PC-9 (cell line): ENCODE results near the gene BUB1B. TPM values are rescaled to one million over a fixed set of nuclear protein-coding genes. Genes with fewer than 3 reads are reported as not detected.

Experiments
- BruUV-seq: library from RNA; stranded (reverse); fragments of 400-500 nt; replicated peaks from 2 replicates; lab custom pipeline; 2021; lab: Mats Ljungman, UMichigan
- CTCF ChIA-PET: fragments of 300-600 bp; sonication (Branson Sonifier 250); formaldehyde crosslinking; loops from one replicate; lab custom pipeline; 2022; ENCODE audit warnings: antibody characterized with exemption; lab: Charles Lee
- POLR2A ChIA-PET: fragments of 300-600 bp; sonication (Branson Sonifier 250); formaldehyde crosslinking; loops from one replicate; lab custom pipeline; 2022; ENCODE audit warnings: antibody characterized with exemption; ENCODE audit not compliant: unreplicated experiment; lab: Charles Lee
- DNase-seq, 2 experiments: peaks; one replicate each; pipeline versions ENCODE4 v3.0.0 to v3.0.0-alpha.2; 2015 to 2022; ENCODE audit warnings: mixed read lengths in 1 of 2
- H2AFZ ChIP-seq: fragments of 200-600 bp; sonication (generic); 2 replicates; pipeline ENCODE4 v1.8.1; 2017; ENCODE audit warnings: antibody characterized with exemption
- H3F3A ChIP-seq: fragments of 200-600 bp; sonication (generic); 2 replicates; pipeline ENCODE4 v1.8.1; 2017; ENCODE audit warnings: antibody characterized with exemption, mild to moderate bottlenecking, low read depth; ENCODE audit not compliant: insufficient read depth
- H3K27ac ChIP-seq: fragments of 200-600 bp; sonication (generic); 2 replicates; pipeline ENCODE4 v1.6.1; 2016; ENCODE audit warnings: mixed run types
- H3K27me3 ChIP-seq: fragments of 200-600 bp; sonication (generic); 2 replicates; pipeline ENCODE4 v1.6.1; 2016; ENCODE audit warnings: low read depth, mixed run types; ENCODE audit not compliant: insufficient read depth
- H3K36me3 ChIP-seq: fragments of 200-600 bp; sonication (generic); 2 replicates; pipeline ENCODE4 v1.6.1; 2016; ENCODE audit warnings: low read depth, mixed run types
- H3K4me1 ChIP-seq: fragments of 200-600 bp; sonication (generic); replicated peaks from 2 replicates; pipeline ENCODE4 v1.6.1; 2016; ENCODE audit warnings: mixed run types; ENCODE audit not compliant: insufficient read depth
- H3K4me2 ChIP-seq: fragments of 200-600 bp; sonication (generic); 2 replicates; pipeline ENCODE4 v1.6.1; 2017; ENCODE audit warnings: mixed run types
- H3K4me3 ChIP-seq: fragments of 200-600 bp; sonication (generic); 2 replicates; pipeline ENCODE4 v1.6.1; 2016; ENCODE audit warnings: mixed run types
- H3K79me2 ChIP-seq: fragments of 200-600 bp; sonication (generic); 2 replicates; pipeline ENCODE4 v1.6.1; 2017; ENCODE audit warnings: low read depth, mixed run types
- H3K9me2 ChIP-seq: fragments of 200-600 bp; sonication (generic); 2 replicates; pipeline ENCODE4 v1.8.1; 2017; ENCODE audit warnings: mild to moderate bottlenecking; ENCODE audit not compliant: insufficient read depth
- H3K9me3 ChIP-seq: fragments of 200-600 bp; sonication (generic); 2 replicates; pipeline ENCODE4 v1.8.1; 2016; ENCODE audit warnings: low read depth; ENCODE audit not compliant: insufficient read depth
- H4K20me1 ChIP-seq: fragments of 200-600 bp; sonication (generic); 2 replicates; pipeline ENCODE4 v1.8.1; 2017; ENCODE audit not compliant: insufficient read depth
- CTCF ChIP-seq: fragments of 200-600 bp; sonication (generic); conservative IDR thresholded peaks from 2 replicates; pipeline ENCODE4 v1.6.1; 2017; ENCODE audit warnings: mixed run types, antibody characterized with exemption, mild to moderate bottlenecking, moderate library complexity
- EZH2 ChIP-seq: fragments of 200-600 bp; sonication (generic); IDR thresholded peaks from 2 replicates; pipeline ENCODE4 v1.8.0; 2017; ENCODE audit warnings: antibody characterized with exemption, low read depth
- intact Hi-C: fragments of 100-400 bp; cut with micrococcal nuclease; formaldehyde crosslinking; loops from one replicate; pipeline ENCODE4 v1.10.0; 2022; ENCODE audit not compliant: unreplicated experiment
- total RNA-seq: library from RNA; stranded (reverse); gene quantifications from 2 replicates; pipeline ENCODE4 v1.2.3, GENCODE V29; 2021

BUB1B gene
- total RNA-seq, 1 experiment from 2014 or later = 75.3 TPM

GRCh38 chr15:40239693-40240618 lies 79.1 kb downstream of the BUB1B start:
- no peak for DNase-seq
- Histone ChIP-seq H4K20me1 (no peaks in the 10 kb centered on the region), H3K9me2 (no peaks in the 10 kb centered on the region), H3K9me3 (no peaks in the 10 kb centered on the region), H3F3A (peaks cover 13% of the 10 kb centered on the region), H3K4me1 (peaks cover 49% of the 10 kb centered on the region), H3K79me2 (no peaks in the 10 kb centered on the region), H3K36me3 (no peaks in the 10 kb centered on the region), H2AFZ (no peak overlapping the region), H3K27me3 (no peaks in the 10 kb centered on the region), H3K27ac (no peak overlapping the region), H3K4me3 (no peak overlapping the region), H3K4me2 (peak overlapping the region; percentile 88)
- no peak for TF ChIP-seq CTCF
- no peak for TF ChIP-seq EZH2
- intact Hi-C loops = loop anchor here (2.0 kb wide), 1 partner anchor 27 kb away; no protein-coding TSS in a partner anchor
- ChIA-PET POLR2A (interaction anchor here (0.6 kb wide), 2 partner anchors 174 to 204 kb away, joined by 5 to 6 read pairs; no protein-coding TSS in a partner anchor), CTCF (interaction anchor here (0.6 to 2.3 kb wide), 4 partner anchors 22 to 34 kb away, joined by 5 to 28 read pairs (median 6); no protein-coding TSS in a partner anchor)
- no TSS peak for BruUV-seq

- Histone ChIP-seq H3K4me3 (no peak overlapping the region), H3K79me2 (no peaks in the 10 kb centered on the region), H4K20me1 (no peaks in the 10 kb centered on the region), H3K4me2 (peak overlapping the region; percentile 42), H3K4me1 (peaks cover 49% of the 10 kb centered on the region), H3K9me3 (no peaks in the 10 kb centered on the region), H3K36me3 (no peaks in the 10 kb centered on the region), H3K27me3 (no peaks in the 10 kb centered on the region), H3K27ac (no peak overlapping the region), H2AFZ (no peak overlapping the region), H3K9me2 (no peaks in the 10 kb centered on the region), H3F3A (peaks cover 19% of the 10 kb centered on the region)
- POLR2A ChIA-PET = no interaction called here
- intact Hi-C loops = no loop called here
- no TSS peak for BruUV-seq
- no peak for DNase-seq
- CTCF ChIA-PET = interaction anchor here (1.7 kb wide), 1 partner anchor 23 kb away, joined by 6 read pairs; no protein-coding TSS in a partner anchor
- TF ChIP-seq CTCF (no peak), EZH2 (no peak)
These were observed 79.9 kb downstream of the BUB1B start for GRCh38 chr15:40240619-40241221.
